GM10248 (cell line): ENCODE data around the gene KCNIP4.

ENCODE experiments used
- CTCF ChIA-PET: fragments of 300-600 bp; sonication (Branson Sonifier 250); formaldehyde crosslinking; extraction: SDS; loops from one replicate; lab custom pipeline; 2021; ENCODE audit warnings: antibody characterized with exemption; lab: Yijun Ruan, JAX
- POLR2A ChIA-PET: fragments of 350-650 bp; sonication (Branson Sonifier 250); formaldehyde crosslinking; extraction: SDS; loops from one replicate; lab custom pipeline; 2020; ENCODE audit warnings: antibody characterized with exemption; lab: Yijun Ruan, JAX
- DNase-seq: peaks from one replicate; pipeline ENCODE4 v3.0.0; 2012; ENCODE audit errors: extremely low spot score
- CTCF ChIP-seq: IDR thresholded peaks from 2 replicates; pipeline ENCODE4 v1.5.1; 2012; ENCODE audit warnings: mild to moderate bottlenecking, low read depth; ENCODE audit errors: extremely low read depth, missing control alignments, control extremely low read depth

The KCNIP4 gene

GRCh38 chr4:21806991-21807390 is 141.6 kb downstream of the KCNIP4 start:
- ChIA-PET CTCF (interaction anchor here (0.8 kb wide), 1 partner anchor 18 kb away, joined by 3 read pairs; no protein-coding TSS in a partner anchor), POLR2A (no interaction called here)
- DNase-seq: no peak
- no peak for TF ChIP-seq CTCF

- CTCF ChIA-PET: interaction anchor here (1.1 to 1.4 kb wide), 3 partner anchors 19 to 586 kb away, joined by 3 to 4 read pairs (median 3); no protein-coding TSS in a partner anchor
These were observed 146.2 kb downstream of the KCNIP4 start for GRCh38 chr4:21802406-21802805.

GRCh38 chr4:21801661-21802385 is 146.7 kb downstream of the KCNIP4 start:
- no peak for DNase-seq
- ChIA-PET CTCF (interaction anchor here (1.6 to 1.7 kb wide), 2 partner anchors 10 to 13 kb away, joined by 6 to 7 read pairs; no protein-coding TSS in a partner anchor), POLR2A (no interaction called here)
- no peak for TF ChIP-seq CTCF

More at GRCh38 chr4:21802406-21802805, 146.2 kb downstream of the KCNIP4 start:
- no peak for TF ChIP-seq CTCF
- POLR2A ChIA-PET: no interaction called here
- DNase-seq: no peak

- no peak for TF ChIP-seq CTCF
- ChIA-PET CTCF (interaction anchor here (1.5 to 10.9 kb wide), 2 partner anchors 594 kb away, joined by 5 to 241 read pairs; no protein-coding TSS in a partner anchor), POLR2A (no interaction called here)
- DNase-seq: no peak
These were observed 153.5 kb downstream of the KCNIP4 start for GRCh38 chr4:21795091-21795490.

- ChIA-PET POLR2A (no interaction called here), CTCF (interaction anchor here (10.9 kb wide), 1 partner anchor 596 kb away, joined by 241 read pairs; no protein-coding TSS in a partner anchor)
- no peak for TF ChIP-seq CTCF
- no peak for DNase-seq
These were observed 155.8 kb downstream of the KCNIP4 start for GRCh38 chr4:21792736-21793135.

- CTCF ChIA-PET: interaction anchor here (0.6 to 10.9 kb wide), 11 partner anchors 14 to 869 kb away, joined by 3 to 241 read pairs (median 5); no protein-coding TSS in a partner anchor
- TF ChIP-seq CTCF: peak; percentile 22
- DNase-seq: peak; percentile 6
- POLR2A ChIA-PET: no interaction called here
These were observed 158.0 kb downstream of the KCNIP4 start for GRCh38 chr4:21790438-21791029.
